HG03575 (cell line): ENCODE measurements around the gene NUDC.
"Not testable (repeated sequence)": the region's sequence is repeated elsewhere in the genome, so short reads cannot be mapped to it uniquely, and the experiment has no call there.

Source experiments
- ATAC-seq: cut with Tn5 transposase; IDR thresholded peaks from one replicate; pipeline ENCODE4 v1.9.1; 2021; ENCODE audit not compliant: unreplicated experiment, insufficient number of reproducible peaks, low FRiP score; ENCODE audit errors: extremely low read depth

The NUDC gene

DNA sequence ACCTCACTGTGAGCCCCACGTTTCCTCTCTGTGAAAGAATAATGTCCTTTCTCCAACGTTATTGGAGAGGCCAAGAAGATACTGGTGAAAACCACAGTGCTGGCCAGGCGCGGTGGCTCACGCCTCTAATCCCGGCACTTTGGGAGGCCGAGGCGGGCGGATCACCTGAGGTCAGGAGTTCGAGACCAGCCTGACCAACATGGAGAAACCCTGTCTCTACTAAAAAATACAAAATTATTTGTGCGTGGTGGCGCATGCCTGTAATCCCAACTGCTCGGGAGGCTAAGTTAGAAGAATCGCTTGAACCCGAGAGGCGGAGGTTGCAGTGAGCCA lies 27.1 kb downstream of the NUDC start:
- not testable (repeated sequence) for ATAC-seq

DNA sequence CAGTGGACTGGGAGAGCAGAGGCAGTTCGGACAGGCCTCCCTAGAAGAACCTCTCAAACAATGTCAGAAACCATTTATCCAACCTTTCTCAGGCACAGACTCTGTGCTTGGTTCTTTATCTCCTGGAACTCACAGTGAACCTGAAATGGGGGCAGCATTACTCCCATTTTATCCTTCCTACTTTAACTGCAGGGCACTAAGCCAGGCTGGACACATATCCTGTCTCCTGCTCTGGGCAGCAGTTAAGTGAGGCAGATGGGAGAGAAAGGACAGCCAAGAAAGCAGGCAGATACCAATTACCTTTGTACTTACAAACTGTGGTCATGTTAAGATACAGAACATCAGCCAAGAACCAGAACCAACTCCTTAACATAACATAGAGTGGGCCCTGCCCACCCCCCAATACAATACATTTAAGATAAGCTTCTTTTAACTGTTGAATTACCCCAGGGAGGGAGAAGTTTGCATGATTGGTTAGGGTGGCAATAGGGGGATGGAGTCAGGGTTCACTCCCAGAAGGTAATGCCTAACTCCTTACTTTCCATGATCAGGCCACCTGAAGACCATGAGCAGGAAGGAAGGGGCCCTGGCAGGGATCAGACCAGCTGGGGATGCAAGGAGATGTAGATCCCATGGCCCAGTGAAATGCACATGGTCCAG lies 27.9 kb downstream of the NUDC start:
- no peak for ATAC-seq

DNA sequence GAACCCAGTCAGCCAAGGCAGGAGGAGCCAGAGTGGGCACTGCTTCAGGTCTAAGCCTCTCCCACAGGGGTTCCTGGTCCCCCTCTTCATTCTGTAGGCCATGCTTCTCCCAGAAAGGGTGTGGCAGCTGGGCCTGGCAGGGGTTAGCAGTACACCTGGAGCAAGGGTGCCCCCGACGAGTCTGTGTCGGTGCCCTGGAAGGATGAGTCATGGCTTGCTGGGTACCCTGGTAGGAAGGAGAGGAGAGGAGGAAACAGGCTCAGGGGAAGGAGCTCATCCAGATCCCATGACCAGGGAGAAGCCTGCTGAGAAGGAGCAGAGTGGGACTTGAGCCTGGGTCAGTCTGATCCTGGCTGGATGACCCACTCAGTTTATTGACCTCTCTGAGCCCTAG lies 28.4 kb downstream of the NUDC start:
- no peak for ATAC-seq

DNA sequence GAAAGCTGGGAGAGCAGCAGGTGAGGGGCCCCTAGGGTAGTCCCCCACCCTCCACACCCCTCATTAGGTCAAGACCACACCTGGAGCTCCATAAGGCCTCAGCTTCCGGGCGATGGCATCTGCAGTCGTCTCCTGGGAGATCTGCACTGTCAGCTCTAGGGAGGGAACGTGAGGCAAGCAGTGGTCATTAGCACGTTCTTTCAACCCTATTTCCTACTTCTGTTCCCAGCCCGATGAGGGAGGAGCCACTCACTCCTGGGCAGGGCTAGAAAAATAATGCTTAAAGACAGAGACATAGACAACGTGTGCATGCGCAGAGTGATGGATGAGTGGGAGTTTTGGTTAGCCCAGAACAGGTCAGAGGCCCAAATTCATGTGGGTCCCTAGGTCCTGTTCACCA lies 29.1 kb downstream of the NUDC start:
- ATAC-seq, result no peak

DNA sequence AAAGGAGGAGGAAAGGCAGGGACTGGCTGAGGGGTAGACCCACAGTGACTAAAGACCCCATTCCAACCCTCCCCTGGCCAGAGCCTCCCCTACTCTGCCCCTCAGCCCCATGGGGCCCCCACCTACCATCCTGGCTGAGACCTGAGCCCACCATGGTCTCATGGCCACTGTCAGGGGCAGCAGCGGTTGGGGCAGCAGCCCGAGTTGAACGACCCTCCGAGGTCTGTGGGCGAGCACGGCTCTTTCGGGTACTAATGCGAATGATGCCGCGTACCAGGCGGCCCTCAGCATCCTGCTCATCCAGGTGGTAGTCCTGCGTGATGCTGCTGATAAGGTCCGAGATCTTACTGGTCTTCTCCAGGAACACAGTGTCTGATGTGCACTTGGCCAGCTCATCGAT lies 29.7 kb downstream of the NUDC start:
- ATAC-seq, result no peak

DNA sequence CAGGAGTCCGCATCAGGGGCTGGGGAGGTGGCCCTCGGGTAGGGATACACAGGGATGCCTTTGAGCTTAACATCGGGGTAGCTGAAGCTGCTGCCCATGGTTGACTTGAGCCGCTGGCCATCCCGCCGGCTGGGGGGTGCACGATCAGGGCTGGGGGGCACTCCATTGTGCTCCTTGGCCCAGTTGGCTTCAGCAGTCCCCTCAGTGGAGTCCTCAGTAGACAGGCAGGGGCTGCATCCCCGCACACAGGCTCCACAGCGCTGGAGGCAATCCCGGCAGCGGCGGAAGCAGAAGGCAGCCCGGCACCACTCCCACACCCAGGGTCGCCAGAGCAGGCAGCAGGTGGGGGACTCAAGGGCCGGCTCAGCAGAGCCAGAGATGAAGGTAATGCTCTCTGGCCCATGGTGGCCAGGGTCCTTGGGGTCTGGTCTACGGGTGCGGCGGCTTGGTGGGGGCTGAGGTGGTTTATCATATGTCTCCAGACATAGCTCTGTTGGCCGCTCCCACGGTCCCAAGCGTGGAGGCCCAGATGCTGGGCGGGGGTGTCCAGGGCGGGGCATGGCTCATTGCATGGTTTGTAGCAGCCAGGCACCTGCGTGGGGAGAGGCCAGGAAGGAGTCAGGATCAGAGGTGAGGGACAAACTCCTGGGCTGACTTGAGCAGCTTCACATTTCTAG lies 30.4 kb downstream of the NUDC start:
- ATAC-seq, result no peak

DNA sequence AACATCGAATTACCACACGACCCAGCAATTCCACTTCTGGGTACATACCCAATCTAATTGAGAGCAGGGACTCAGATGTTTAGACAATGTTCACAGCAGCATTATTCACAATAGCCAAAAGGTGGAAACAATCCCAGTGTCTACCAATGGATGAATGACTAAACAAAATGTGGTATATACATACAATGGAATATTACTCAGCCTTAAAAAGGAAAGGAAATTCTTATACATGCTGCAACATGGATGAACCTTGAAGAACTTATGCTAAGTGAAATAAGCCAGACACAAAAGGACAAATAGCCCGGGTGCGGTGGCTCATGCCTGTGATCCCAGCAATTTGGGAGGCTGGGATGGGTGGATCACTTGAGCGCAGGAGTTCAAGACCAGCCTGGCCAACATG lies 31.8 kb downstream of the NUDC start:
- no peak for ATAC-seq

DNA sequence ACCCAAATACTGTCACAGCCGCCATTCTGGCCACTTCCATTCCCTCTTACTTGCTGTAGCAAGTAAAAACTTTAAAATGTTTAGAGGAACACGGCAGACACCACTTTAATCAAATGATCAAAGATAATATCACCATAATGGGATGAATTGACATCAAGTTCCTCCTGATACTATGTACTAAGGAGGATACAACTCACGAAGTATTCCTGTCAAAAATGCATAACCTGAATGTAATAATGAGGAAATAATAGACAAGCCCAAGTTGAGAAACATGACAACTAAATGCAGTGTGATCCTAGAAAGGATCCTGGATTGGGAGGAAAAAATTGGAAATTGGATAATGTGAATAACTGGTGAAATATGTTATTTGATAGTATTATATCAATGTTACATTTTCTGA lies 34.8 kb downstream of the NUDC start:
- no peak for ATAC-seq

DNA sequence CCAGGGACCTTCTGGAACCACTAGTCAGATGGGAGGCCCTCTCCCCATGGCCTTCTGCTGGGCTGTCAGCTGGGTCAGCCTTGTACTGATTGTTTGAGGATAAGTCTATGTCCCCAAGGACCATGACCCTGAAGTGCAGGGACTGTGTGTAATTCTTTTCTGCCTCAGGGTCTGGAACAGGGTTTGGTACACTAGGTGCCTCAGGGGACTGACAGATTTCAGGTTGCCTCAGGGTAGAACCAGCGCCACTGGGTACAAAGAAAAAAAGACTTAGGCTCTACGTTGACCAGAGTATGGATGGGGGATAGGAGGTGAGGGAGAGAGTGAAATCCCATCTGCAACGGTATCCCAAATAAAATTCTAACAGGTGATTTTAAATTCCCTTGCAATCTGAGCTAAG lies 35.8 kb downstream of the NUDC start:
- no peak for ATAC-seq

DNA sequence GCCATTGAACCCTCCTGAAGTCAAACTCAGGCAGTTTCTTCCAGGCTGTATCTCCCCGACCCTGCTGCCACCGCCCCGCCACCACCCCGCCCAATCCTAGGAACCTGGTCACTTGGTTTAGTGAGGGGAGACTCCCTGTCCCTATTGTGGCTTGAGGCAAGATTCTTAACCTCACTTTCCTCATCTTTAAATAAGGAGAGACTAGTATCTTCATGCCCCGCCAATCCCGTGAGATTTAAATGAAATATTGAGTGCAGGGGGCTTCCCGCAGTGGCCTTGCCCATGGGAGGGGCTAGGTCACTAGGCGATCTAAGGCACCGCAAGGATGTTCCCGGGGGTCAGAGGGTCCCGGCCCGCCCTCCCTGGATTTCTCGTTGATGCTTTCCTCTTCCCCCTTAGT lies 37.7 kb downstream of the NUDC start:
- no peak for ATAC-seq

DNA sequence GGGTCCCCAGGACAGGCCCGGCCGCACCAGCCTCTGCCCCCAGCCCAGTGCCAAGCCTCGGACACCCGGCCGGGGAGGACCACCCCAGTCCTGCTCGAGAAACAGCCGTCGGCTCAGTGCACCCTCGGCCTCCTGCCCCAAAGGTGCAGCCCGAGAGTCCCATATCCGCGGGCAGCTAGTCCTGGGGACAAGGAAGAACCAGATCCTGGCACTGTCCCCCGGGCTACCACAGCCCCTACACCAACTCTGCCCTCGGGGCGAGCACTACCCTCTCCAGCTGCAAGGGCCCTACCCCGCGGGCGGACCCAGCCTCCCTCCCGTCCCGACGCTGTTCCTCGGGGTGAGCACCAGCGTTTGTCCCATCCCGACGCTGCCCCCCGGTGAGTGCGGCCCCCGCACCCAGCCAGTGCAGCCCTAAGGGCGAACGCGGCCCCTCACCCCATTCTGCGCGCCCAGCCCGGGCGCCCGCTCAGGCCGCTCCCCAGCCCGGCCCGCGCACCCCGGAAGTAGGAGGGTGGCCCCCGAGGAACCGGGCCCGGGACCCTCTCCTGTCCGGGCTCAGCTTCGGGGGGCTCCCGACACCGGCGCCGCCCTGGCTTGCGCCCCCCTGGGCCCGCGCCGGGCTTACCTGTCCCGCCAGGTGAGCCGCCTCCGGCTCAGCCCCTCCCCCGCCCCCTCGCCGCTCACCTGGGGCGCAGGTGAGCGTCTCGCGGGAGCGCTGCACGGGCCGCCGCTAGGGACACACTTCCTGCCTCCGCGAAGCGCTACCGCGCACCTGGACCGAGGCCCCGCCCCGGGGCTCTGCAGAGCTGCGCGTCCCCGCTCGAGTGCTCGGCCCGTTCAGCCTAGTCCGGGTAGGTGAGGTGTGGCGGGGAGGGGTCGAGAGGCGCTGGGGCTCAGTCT lies 38.4 kb downstream of the NUDC start, which contains the start of gene KDF1:
Gene KDF1, minus strand, starts transcription at position 747 of the 903 bp plus-strand sequence. CDS start 8,088 bp downstream, outside the sequence.
- ATAC-seq, result no peak

DNA sequence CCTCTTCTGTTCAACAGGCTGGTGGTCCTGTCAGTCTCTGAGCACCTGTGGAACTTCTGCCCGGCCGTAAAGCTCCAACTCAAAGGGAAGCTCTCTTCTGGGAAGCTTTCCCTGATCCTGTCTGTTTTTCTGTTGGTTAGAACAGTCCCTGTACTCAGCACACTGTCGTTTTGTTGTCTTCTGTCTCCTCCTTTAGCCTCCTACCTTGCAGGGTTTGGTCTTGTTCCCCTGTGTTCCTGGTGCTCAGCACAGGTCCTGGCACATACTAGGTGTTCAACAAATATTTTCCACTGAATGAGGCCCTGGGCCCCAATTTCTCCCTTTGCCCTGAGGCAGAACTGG lies 39.1 kb downstream of the NUDC start:
- ATAC-seq, result no peak

DNA sequence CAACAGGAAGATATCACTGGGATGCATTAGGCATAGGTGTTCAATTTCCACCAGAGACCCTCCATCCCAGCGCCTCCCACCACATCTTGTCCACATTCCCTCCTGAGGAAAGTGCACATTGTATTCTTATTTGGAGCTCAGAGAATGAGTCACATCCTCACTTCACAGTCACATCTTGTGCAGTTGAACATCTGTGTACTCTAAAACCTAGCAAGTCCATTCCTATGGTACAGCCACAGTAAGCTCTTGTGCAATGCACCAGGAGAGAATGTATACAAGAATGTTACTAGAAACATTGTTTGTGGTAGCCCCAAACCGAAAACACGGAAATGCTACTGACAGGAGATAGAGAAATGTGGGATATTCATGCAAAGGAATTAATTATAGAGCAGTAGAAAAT lies 40.3 kb downstream of the NUDC start:
- no peak for ATAC-seq

DNA sequence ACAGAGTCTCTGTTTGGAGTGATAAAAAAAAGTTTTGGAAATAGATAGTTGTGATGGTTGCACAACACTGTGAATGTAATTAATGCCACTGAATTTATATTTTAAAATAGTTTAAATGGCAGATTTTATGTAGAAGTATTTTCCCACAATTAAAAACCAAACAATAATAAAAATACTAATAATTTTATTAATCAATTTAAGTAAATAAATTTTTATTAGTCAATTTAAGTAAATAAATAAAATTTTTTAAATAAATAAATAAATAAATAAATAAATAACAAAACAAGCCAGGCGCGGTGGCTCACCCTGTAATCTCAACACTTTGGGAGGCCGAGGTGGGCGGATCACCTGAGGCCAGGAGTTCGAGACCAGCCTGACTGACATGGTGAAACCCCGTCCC lies 43.7 kb downstream of the NUDC start:
- ATAC-seq, result no peak

DNA sequence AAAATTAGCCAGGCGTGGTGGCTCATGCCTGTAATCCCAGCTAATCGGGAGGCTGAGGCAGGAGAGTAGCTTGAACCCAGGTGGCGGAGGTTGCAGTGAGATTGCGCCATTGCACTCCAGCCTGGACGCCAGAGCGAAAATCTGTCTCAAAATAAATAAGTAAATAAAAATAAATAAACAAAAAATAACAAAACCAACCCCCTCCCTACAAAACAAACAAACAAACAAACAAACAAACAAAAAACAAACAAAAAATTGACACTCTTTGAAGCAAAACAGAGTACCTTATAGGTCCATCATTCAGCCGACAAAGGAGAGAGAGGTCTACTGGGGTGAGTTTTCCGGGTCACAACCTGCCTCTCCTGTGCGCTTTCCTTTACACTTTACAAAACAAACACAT lies 44.1 kb downstream of the NUDC start:
- ATAC-seq, result no peak

DNA sequence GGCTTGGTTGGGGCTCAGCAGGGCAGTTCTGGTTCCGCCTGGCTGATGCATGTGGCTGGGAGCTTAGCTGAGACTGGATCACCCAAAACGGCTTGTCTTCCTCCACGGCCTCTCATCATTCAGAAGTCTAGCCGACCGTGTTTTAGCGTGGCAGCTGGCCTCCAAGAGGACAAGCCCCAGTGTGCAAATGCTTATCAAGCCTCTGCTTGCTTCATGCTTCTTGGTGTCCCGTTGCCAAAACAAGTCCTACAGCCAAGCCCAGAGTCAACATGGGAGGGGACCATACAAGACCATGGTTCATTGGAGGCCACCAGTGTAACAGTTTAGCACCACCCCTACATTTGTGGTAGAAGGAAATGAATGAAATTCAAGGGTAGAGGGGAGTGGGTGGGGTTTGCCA lies 49.3 kb downstream of the NUDC start:
- no peak for ATAC-seq

DNA sequence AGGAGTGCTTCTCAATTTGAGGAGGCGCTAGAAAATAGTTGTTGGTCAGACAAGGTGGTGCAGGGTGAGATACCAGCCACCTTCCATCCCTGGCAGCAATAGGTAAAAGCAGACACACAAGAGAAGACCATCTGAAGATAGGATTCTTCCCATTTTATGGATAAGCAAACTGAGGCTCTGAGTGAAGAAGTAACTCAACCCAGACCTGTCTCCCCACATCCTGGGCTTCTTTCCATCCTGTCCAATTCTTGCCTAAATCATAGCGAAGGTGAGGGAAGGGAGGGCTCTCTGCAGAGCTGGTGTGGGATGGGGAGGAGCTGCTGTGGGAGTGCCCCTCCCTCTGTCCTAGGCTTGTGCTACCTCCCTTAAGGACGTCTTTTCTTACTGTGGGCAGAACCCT lies 50.0 kb downstream of the NUDC start:
- no peak for ATAC-seq

DNA sequence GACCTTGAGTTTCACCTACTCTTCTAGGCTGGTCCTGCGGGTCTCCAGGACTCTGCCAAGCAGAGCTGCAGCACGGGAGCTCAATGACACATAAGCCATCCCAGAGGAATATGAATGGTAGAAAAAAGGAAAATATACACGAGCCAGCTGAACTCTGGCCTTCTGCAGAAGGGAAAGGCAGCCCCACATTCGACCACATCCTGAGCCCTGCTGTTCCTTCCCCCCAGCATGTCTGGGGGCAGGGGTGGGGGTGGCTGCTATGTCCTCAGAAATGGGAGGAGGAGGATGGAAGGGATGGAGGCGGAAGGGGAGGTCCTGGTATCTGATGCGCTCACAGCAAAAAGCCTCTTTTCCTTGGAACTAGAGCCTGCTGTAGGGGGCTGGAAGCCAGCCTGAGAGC lies 50.8 kb downstream of the NUDC start:
- ATAC-seq, result no peak

DNA sequence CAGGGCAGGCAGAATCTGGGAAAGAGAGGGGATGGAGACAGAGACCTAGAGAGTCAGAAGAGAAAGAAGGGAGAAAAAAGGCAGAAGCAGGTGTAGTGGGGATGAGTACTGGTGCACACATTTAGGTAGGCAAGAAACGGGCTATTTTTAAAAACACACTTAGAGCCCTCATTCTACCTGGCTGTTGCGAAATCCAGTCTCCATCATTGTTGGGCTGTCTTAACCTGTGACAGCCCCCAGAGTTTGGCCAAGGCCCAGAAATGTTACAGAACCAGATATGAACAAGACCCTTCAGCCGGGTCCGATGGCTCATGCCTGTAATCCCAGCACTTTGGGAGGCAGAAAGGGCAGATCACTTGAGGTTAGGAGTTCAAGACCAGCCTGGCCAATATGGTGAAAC lies 51.3 kb downstream of the NUDC start:
- no peak for ATAC-seq
